ENCODE data around the gene TM9SF4.
"Not testable (repeated sequence)": the region's sequence is repeated elsewhere in the genome, so short reads cannot be mapped to it uniquely, and the experiment has no call there.

The TM9SF4 gene

GRCh38 chr20:32113591-32114260, 4.2 kb downstream of the TM9SF4 start:
- no peaks in the 10 kb centered on the region for H3K27me3 ChIP-seq (ENCODE audit: control insufficient read depth in 2 of 2, insufficient read depth in 2 of 2, low read length in 2 of 2)
- no peak overlapping the region for H3K9ac ChIP-seq (ENCODE audit: low read depth in 1 of 2, low read length in 2 of 2)
- peaks cover 0 to 9% of the 10 kb centered on the region in 2 donors for H3K36me3 ChIP-seq (ENCODE audit: control insufficient read depth in 2 of 2, insufficient read depth in 2 of 2, low read length in 2 of 2)
- peak overlapping the region in 1 of 2 donors; percentile 32 for H3K27ac ChIP-seq (ENCODE audit: low read depth in 2 of 2, low read length in 2 of 2)
- H3K4me1 ChIP-seq (ENCODE audit: control insufficient read depth in 2 of 2, insufficient read depth in 2 of 2, low read length in 2 of 2) = peaks cover 14 to 33% of the 10 kb centered on the region in 2 donors
- no peaks in the 10 kb centered on the region for H3K9me3 ChIP-seq (ENCODE audit: control insufficient read depth in 2 of 2, low read length in 2 of 2)
- no peak overlapping the region for H3K4me3 ChIP-seq (ENCODE audit: low read length in 2 of 2)

GRCh38 chr20:32114305-32114960, 4.9 kb downstream of the TM9SF4 start:
- H3K36me3 ChIP-seq (ENCODE audit: control insufficient read depth in 2 of 2, insufficient read depth in 2 of 2, low read length in 2 of 2) = peaks cover 0 to 9% of the 10 kb centered on the region in 2 donors
- H3K9ac ChIP-seq (ENCODE audit: low read depth in 1 of 2, low read length in 2 of 2) = no peak overlapping the region
- no peak overlapping the region for H3K27ac ChIP-seq (ENCODE audit: low read depth in 2 of 2, low read length in 2 of 2)
- peaks cover 14 to 33% of the 10 kb centered on the region in 2 donors for H3K4me1 ChIP-seq (ENCODE audit: control insufficient read depth in 2 of 2, insufficient read depth in 2 of 2, low read length in 2 of 2)
- no peaks in the 10 kb centered on the region for H3K9me3 ChIP-seq (ENCODE audit: control insufficient read depth in 2 of 2, low read length in 2 of 2)
- H3K27me3 ChIP-seq (ENCODE audit: control insufficient read depth in 2 of 2, insufficient read depth in 2 of 2, low read length in 2 of 2) = no peaks in the 10 kb centered on the region
- H3K4me3 ChIP-seq (ENCODE audit: low read length in 2 of 2) = no peak overlapping the region

GRCh38 chr20:32115211-32115767, 5.8 kb downstream of the TM9SF4 start:
- Histone ChIP-seq H3K36me3 (ENCODE audit: control insufficient read depth in 2 of 2, insufficient read depth in 2 of 2, low read length in 2 of 2) (peaks cover 0 to 9% of the 10 kb centered on the region in 2 donors), H3K4me3 (ENCODE audit: low read length in 2 of 2) (no peak overlapping the region), H3K4me1 (ENCODE audit: control insufficient read depth in 2 of 2, insufficient read depth in 2 of 2, low read length in 2 of 2) (peaks cover 13 to 29% of the 10 kb centered on the region in 2 donors), H3K27me3 (ENCODE audit: control insufficient read depth in 2 of 2, insufficient read depth in 2 of 2, low read length in 2 of 2) (no peaks in the 10 kb centered on the region), H3K9me3 (ENCODE audit: control insufficient read depth in 2 of 2, low read length in 2 of 2) (no peaks in the 10 kb centered on the region), H3K9ac (ENCODE audit: low read depth in 1 of 2, low read length in 2 of 2) (no peak overlapping the region), H3K27ac (ENCODE audit: low read depth in 2 of 2, low read length in 2 of 2) (no peak overlapping the region)

- peaks cover 0 to 9% of the 10 kb centered on the region in 2 donors for H3K36me3 ChIP-seq (ENCODE audit: control insufficient read depth in 2 of 2, insufficient read depth in 2 of 2, low read length in 2 of 2)
- no peak overlapping the region for H3K9ac ChIP-seq (ENCODE audit: low read depth in 1 of 2, low read length in 2 of 2)
- no peak overlapping the region for H3K27ac ChIP-seq (ENCODE audit: low read depth in 2 of 2, low read length in 2 of 2)
- peaks cover 6 to 21% of the 10 kb centered on the region in 2 donors for H3K4me1 ChIP-seq (ENCODE audit: control insufficient read depth in 2 of 2, insufficient read depth in 2 of 2, low read length in 2 of 2)
- no peaks in the 10 kb centered on the region for H3K27me3 ChIP-seq (ENCODE audit: control insufficient read depth in 2 of 2, insufficient read depth in 2 of 2, low read length in 2 of 2)
- H3K9me3 ChIP-seq (ENCODE audit: control insufficient read depth in 2 of 2, low read length in 2 of 2) = no peaks in the 10 kb centered on the region
- no peak overlapping the region for H3K4me3 ChIP-seq (ENCODE audit: low read length in 2 of 2)
These were observed 6.6 kb downstream of the TM9SF4 start for GRCh38 chr20:32116079-32116521.

- not testable (repeated sequence) for H3K27me3 ChIP-seq (ENCODE audit: control insufficient read depth in 2 of 2, insufficient read depth in 2 of 2, low read length in 2 of 2); H3K9me3 ChIP-seq (ENCODE audit: control insufficient read depth in 2 of 2, low read length in 2 of 2); H3K4me3 ChIP-seq (ENCODE audit: low read length in 2 of 2); H3K9ac ChIP-seq (ENCODE audit: low read depth in 1 of 2, low read length in 2 of 2); H3K27ac ChIP-seq (ENCODE audit: low read depth in 2 of 2, low read length in 2 of 2); H3K36me3 ChIP-seq (ENCODE audit: control insufficient read depth in 2 of 2, insufficient read depth in 2 of 2, low read length in 2 of 2)
- peaks cover 6 to 14% of the 10 kb centered on the region in 2 donors for H3K4me1 ChIP-seq (ENCODE audit: control insufficient read depth in 2 of 2, insufficient read depth in 2 of 2, low read length in 2 of 2)
These were observed 7.3 kb downstream of the TM9SF4 start for GRCh38 chr20:32116796-32117195.

GRCh38 chr20:32118427-32118826, 8.9 kb downstream of the TM9SF4 start:
- H3K27ac ChIP-seq (ENCODE audit: low read depth in 2 of 2, low read length in 2 of 2); H3K36me3 ChIP-seq (ENCODE audit: control insufficient read depth in 2 of 2, insufficient read depth in 2 of 2, low read length in 2 of 2); H3K9me3 ChIP-seq (ENCODE audit: control insufficient read depth in 2 of 2, low read length in 2 of 2); H3K4me3 ChIP-seq (ENCODE audit: low read length in 2 of 2); H3K4me1 ChIP-seq (ENCODE audit: control insufficient read depth in 2 of 2, insufficient read depth in 2 of 2, low read length in 2 of 2); H3K27me3 ChIP-seq (ENCODE audit: control insufficient read depth in 2 of 2, insufficient read depth in 2 of 2, low read length in 2 of 2); H3K9ac ChIP-seq (ENCODE audit: low read depth in 1 of 2, low read length in 2 of 2): not testable (repeated sequence)

GRCh38 chr20:32119734-32120133, 10.2 kb downstream of the TM9SF4 start:
- Histone ChIP-seq H3K27ac (ENCODE audit: low read depth in 2 of 2, low read length in 2 of 2) (no peak overlapping the region), H3K9ac (ENCODE audit: low read depth in 1 of 2, low read length in 2 of 2) (no peak overlapping the region), H3K36me3 (ENCODE audit: control insufficient read depth in 2 of 2, insufficient read depth in 2 of 2, low read length in 2 of 2) (peaks cover 0 to 7% of the 10 kb centered on the region in 2 donors), H3K27me3 (ENCODE audit: control insufficient read depth in 2 of 2, insufficient read depth in 2 of 2, low read length in 2 of 2) (no peaks in the 10 kb centered on the region), H3K4me3 (ENCODE audit: low read length in 2 of 2) (no peak overlapping the region), H3K9me3 (ENCODE audit: control insufficient read depth in 2 of 2, low read length in 2 of 2) (no peaks in the 10 kb centered on the region), H3K4me1 (ENCODE audit: control insufficient read depth in 2 of 2, insufficient read depth in 2 of 2, low read length in 2 of 2) (no peaks in the 10 kb centered on the region)

- not testable (repeated sequence) for H3K4me3 ChIP-seq (ENCODE audit: low read length in 2 of 2); H3K9me3 ChIP-seq (ENCODE audit: control insufficient read depth in 2 of 2, low read length in 2 of 2); H3K4me1 ChIP-seq (ENCODE audit: control insufficient read depth in 2 of 2, insufficient read depth in 2 of 2, low read length in 2 of 2); H3K9ac ChIP-seq (ENCODE audit: low read depth in 1 of 2, low read length in 2 of 2); H3K27me3 ChIP-seq (ENCODE audit: control insufficient read depth in 2 of 2, insufficient read depth in 2 of 2, low read length in 2 of 2); H3K27ac ChIP-seq (ENCODE audit: low read depth in 2 of 2, low read length in 2 of 2); H3K36me3 ChIP-seq (ENCODE audit: control insufficient read depth in 2 of 2, insufficient read depth in 2 of 2, low read length in 2 of 2)
These were observed 12.4 kb downstream of the TM9SF4 start for GRCh38 chr20:32121908-32122307.

- no peak overlapping the region for H3K4me3 ChIP-seq (ENCODE audit: low read length in 2 of 2)
- no peaks in the 10 kb centered on the region for H3K27me3 ChIP-seq (ENCODE audit: control insufficient read depth in 2 of 2, insufficient read depth in 2 of 2, low read length in 2 of 2)
- H3K36me3 ChIP-seq (ENCODE audit: control insufficient read depth in 2 of 2, insufficient read depth in 2 of 2, low read length in 2 of 2) = peaks cover 0 to 8% of the 10 kb centered on the region in 2 donors
- H3K9me3 ChIP-seq (ENCODE audit: control insufficient read depth in 2 of 2, low read length in 2 of 2) = no peaks in the 10 kb centered on the region
- no peaks in the 10 kb centered on the region for H3K4me1 ChIP-seq (ENCODE audit: control insufficient read depth in 2 of 2, insufficient read depth in 2 of 2, low read length in 2 of 2)
- no peak overlapping the region for H3K9ac ChIP-seq (ENCODE audit: low read depth in 1 of 2, low read length in 2 of 2)
- no peak overlapping the region for H3K27ac ChIP-seq (ENCODE audit: low read depth in 2 of 2, low read length in 2 of 2)
These were observed 13.6 kb downstream of the TM9SF4 start for GRCh38 chr20:32123088-32123487.

GRCh38 chr20:32124916-32125454, 15.5 kb downstream of the TM9SF4 start:
- Histone ChIP-seq H3K27ac (ENCODE audit: low read depth in 2 of 2, low read length in 2 of 2) (no peak overlapping the region), H3K4me1 (ENCODE audit: control insufficient read depth in 2 of 2, insufficient read depth in 2 of 2, low read length in 2 of 2) (no peaks in the 10 kb centered on the region), H3K9me3 (ENCODE audit: control insufficient read depth in 2 of 2, low read length in 2 of 2) (no peaks in the 10 kb centered on the region), H3K4me3 (ENCODE audit: low read length in 2 of 2) (no peak overlapping the region), H3K27me3 (ENCODE audit: control insufficient read depth in 2 of 2, insufficient read depth in 2 of 2, low read length in 2 of 2) (no peaks in the 10 kb centered on the region), H3K36me3 (ENCODE audit: control insufficient read depth in 2 of 2, insufficient read depth in 2 of 2, low read length in 2 of 2) (peaks cover 0 to 8% of the 10 kb centered on the region in 2 donors), H3K9ac (ENCODE audit: low read depth in 1 of 2, low read length in 2 of 2) (no peak overlapping the region)
